Karpas-422 (cell line): ENCODE measurements around the gene DLEC1. TPM values are rescaled to one million over a fixed set of nuclear protein-coding genes. Genes with fewer than 3 reads are reported as not detected.

ENCODE experiments used
- DNase-seq: peaks from one replicate; pipeline ENCODE4 v3.0.0-alpha.2; 2015
- H2AFZ ChIP-seq: fragments of 200-600 bp; sonication (generic); 2 replicates; pipeline ENCODE4 v1.6.1; 2014; ENCODE audit warnings: antibody characterized with exemption, low read length, mixed read lengths
- H3K27ac ChIP-seq: fragments of 200-600 bp; sonication (generic); 2 replicates; pipeline ENCODE4 v1.5.1; 2014; ENCODE audit warnings: mild to moderate bottlenecking, low read length, moderate library complexity
- H3K27me3 ChIP-seq: fragments of 200-600 bp; sonication (generic); 2 replicates; pipeline ENCODE4 v1.6.1; 2014; ENCODE audit warnings: low read length, mixed read lengths
- H3K36me3 ChIP-seq: fragments of 200-600 bp; sonication (generic); 2 replicates; pipeline ENCODE4 v1.6.1; 2014; ENCODE audit warnings: low read length, mixed read lengths; ENCODE audit not compliant: insufficient read depth
- H3K4me1 ChIP-seq: fragments of 200-600 bp; sonication (generic); 2 replicates; pipeline ENCODE4 v1.6.1; 2014; ENCODE audit warnings: mild to moderate bottlenecking, low read length, mixed read lengths
- H3K4me2 ChIP-seq: fragments of 200-600 bp; sonication (generic); 2 replicates; pipeline ENCODE4 v1.6.1; 2014; ENCODE audit warnings: low read length, low read depth, mild to moderate bottlenecking; ENCODE audit not compliant: poor library complexity, severe bottlenecking
- H3K4me3 ChIP-seq: fragments of 200-600 bp; sonication (generic); 2 replicates; pipeline ENCODE4 v1.5.1; 2014; ENCODE audit warnings: mild to moderate bottlenecking, antibody characterized with exemption, low read length, mixed read lengths
- H3K79me2 ChIP-seq: fragments of 200-600 bp; sonication (generic); 2 replicates; pipeline ENCODE4 v1.6.1; 2014; ENCODE audit warnings: mild to moderate bottlenecking, low read length, mixed read lengths
- H3K9ac ChIP-seq: fragments of 200-600 bp; sonication (generic); 2 replicates; pipeline ENCODE4 v1.6.0; 2014; ENCODE audit warnings: low read length
- H3K9me2 ChIP-seq: fragments of 200-600 bp; sonication (generic), shearing (Covaris generic); replicated peaks from 2 replicates; pipeline ENCODE4 v1.6.0; 2014; ENCODE audit warnings: mild to moderate bottlenecking, low read length, moderate library complexity; ENCODE audit not compliant: insufficient read depth
- H3K9me3 ChIP-seq: fragments of 300-700, 200-600 bp; sonication (generic); 2 replicates; pipeline ENCODE4 v1.6.1; 2014; ENCODE audit warnings: low read length, mixed read lengths
- H4K20me1 ChIP-seq: fragments of 200-600 bp; sonication (generic); 2 replicates; pipeline ENCODE4 v1.6.1; 2014; ENCODE audit warnings: mild to moderate bottlenecking, antibody characterized with exemption, low read length, low read depth; ENCODE audit not compliant: insufficient read depth
- total RNA-seq: library from RNA; depleted of rRNA; stranded (reverse); fragments of >200 nt; shearing (Covaris generic); gene quantifications from 2 replicates; pipeline ENCODE4 v1.2.3, GENCODE V29; 2014; ENCODE audit warnings: low replicate concordance

DLEC1 gene
- total RNA-seq, 1 experiment from 2014 or later, result not detected

DNA sequence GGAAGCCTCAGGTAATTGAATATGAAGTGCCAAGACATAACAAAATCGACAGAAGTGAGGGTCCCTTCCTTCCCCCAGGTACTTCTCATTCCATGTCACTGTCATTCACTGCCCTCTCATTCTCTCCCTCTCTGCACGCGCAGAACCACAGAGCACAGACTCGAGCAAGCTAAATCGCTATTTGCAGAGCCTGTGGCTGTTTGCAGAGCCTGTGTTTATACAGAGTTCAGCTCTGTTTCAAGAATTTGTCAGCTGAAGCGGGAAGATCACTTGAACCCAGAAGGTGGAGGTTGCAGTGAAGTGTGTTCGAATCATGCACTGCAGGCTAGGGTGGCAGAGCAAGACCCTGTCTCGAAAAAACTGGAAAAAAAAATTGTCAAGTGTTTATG is 45.9 kb upstream of the DLEC1 start:
- Histone ChIP-seq H3K27ac (no peak overlapping the region), H3K4me2 (peak overlapping the region; percentile 81), H3K4me3 (0 out of 2 replicates have a peak overlapping the region, but pooled peaks have one; percentile 73), H3K9me3 (no peaks in the 10 kb centered on the region), H3K9me2 (no peaks in the 10 kb centered on the region), H3K9ac (no peak overlapping the region), H2AFZ (peak overlapping the region; percentile 98; the same call in 1 of the 2 replicates), H4K20me1 (no peaks in the 10 kb centered on the region), H3K27me3 (no peaks in the 10 kb centered on the region), H3K4me1 (peaks cover 25% of the 10 kb centered on the region), H3K79me2 (peaks cover 11% of the 10 kb centered on the region), H3K36me3 (peaks cover 7% of the 10 kb centered on the region; the same call in 1 of the 2 replicates)
- no peak for DNase-seq

GRCh38 chr3:37993460-37993819 is 45.6 kb upstream of the DLEC1 start:
- peak overlapping the region; percentile 73 for H3K4me3 ChIP-seq
- peak overlapping the region; percentile 81 for H3K4me2 ChIP-seq
- H2AFZ ChIP-seq, result peak overlapping the region; percentile 98
- no peaks in the 10 kb centered on the region for H3K27me3 ChIP-seq
- H3K36me3 ChIP-seq, result peaks cover 7% of the 10 kb centered on the region; the same call in 1 of the 2 replicates
- no peaks in the 10 kb centered on the region for H4K20me1 ChIP-seq
- peaks cover 29% of the 10 kb centered on the region for H3K4me1 ChIP-seq
- no peaks in the 10 kb centered on the region for H3K9me3 ChIP-seq
- no peaks in the 10 kb centered on the region for H3K9me2 ChIP-seq
- no peak for DNase-seq
- no peak overlapping the region for H3K27ac ChIP-seq
- peak overlapping the region; percentile 81 for H3K9ac ChIP-seq
- peaks cover 11% of the 10 kb centered on the region for H3K79me2 ChIP-seq

- peak overlapping the region; percentile 81 for H3K9ac ChIP-seq
- no peaks in the 10 kb centered on the region for H3K27me3 ChIP-seq
- no peaks in the 10 kb centered on the region for H4K20me1 ChIP-seq
- H2AFZ ChIP-seq, result peak overlapping the region; percentile 98
- H3K36me3 ChIP-seq, result peaks cover 7% of the 10 kb centered on the region; the same call in 1 of the 2 replicates
- peak overlapping the region; percentile 81 for H3K4me2 ChIP-seq
- peak; percentile 92 for DNase-seq
- H3K9me2 ChIP-seq, result no peaks in the 10 kb centered on the region
- no peaks in the 10 kb centered on the region for H3K9me3 ChIP-seq
- peak overlapping the region; percentile 40 for H3K27ac ChIP-seq
- peaks cover 11% of the 10 kb centered on the region for H3K79me2 ChIP-seq
- peak overlapping the region; percentile 73 for H3K4me3 ChIP-seq
- peaks cover 33% of the 10 kb centered on the region for H3K4me1 ChIP-seq
Measured at GRCh38 chr3:37993820-37994638, 45.0 kb upstream of the DLEC1 start.

DNA sequence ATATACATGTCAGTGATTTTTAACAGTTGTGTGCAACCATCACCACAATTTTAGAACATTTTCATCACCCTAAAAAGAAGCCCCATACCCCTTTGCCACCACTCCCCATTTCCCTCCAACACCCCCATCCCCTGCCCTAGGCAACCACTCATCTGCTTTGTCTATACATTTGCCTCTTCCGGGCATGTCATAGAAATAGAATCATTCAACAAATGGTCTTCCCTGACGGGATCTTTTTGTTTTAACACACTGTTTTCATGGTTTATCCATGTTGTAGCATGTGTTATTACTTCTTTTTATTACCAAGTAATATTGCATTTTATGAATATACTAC is 44.4 kb upstream of the DLEC1 start:
- Histone ChIP-seq H3K36me3 (peaks cover 10% of the 10 kb centered on the region), H3K4me2 (peak overlapping the region; percentile 81), H2AFZ (0 out of 2 replicates have a peak overlapping the region, but pooled peaks have one; percentile 98), H3K4me1 (peaks cover 36% of the 10 kb centered on the region), H3K9me2 (no peaks in the 10 kb centered on the region), H3K9ac (peak overlapping the region; percentile 81), H3K79me2 (peaks cover 11% of the 10 kb centered on the region), H3K27ac (peak overlapping the region; percentile 40), H3K27me3 (no peaks in the 10 kb centered on the region), H3K9me3 (no peaks in the 10 kb centered on the region), H4K20me1 (no peaks in the 10 kb centered on the region), H3K4me3 (peak overlapping the region; percentile 73)
- DNase-seq, result peak; percentile 73

- Histone ChIP-seq H3K9me3 (no peaks in the 10 kb centered on the region), H4K20me1 (no peaks in the 10 kb centered on the region), H2AFZ (no peak overlapping the region), H3K27ac (no peak overlapping the region), H3K9ac (no peak overlapping the region; the same call in 1 of the 2 replicates), H3K4me2 (peak overlapping the region; percentile 81), H3K9me2 (no peaks in the 10 kb centered on the region), H3K79me2 (peaks cover 11% of the 10 kb centered on the region), H3K27me3 (no peaks in the 10 kb centered on the region), H3K4me1 (peaks cover 36% of the 10 kb centered on the region), H3K36me3 (peaks cover 13% of the 10 kb centered on the region), H3K4me3 (peak overlapping the region; percentile 73; the same call in 1 of the 2 replicates)
- DNase-seq, result no peak
Measured at GRCh38 chr3:37995652-37996641, 43.1 kb upstream of the DLEC1 start.

GRCh38 chr3:37996785-37997301 is 42.2 kb upstream of the DLEC1 start:
- Histone ChIP-seq H3K4me1 (peaks cover 36% of the 10 kb centered on the region), H2AFZ (no peak overlapping the region), H3K36me3 (peaks cover 13% of the 10 kb centered on the region), H3K27ac (no peak overlapping the region), H3K79me2 (peaks cover 11% of the 10 kb centered on the region), H3K27me3 (no peaks in the 10 kb centered on the region), H3K9me3 (no peaks in the 10 kb centered on the region), H3K4me2 (no peak overlapping the region), H3K9ac (no peak overlapping the region), H4K20me1 (no peaks in the 10 kb centered on the region), H3K4me3 (no peak overlapping the region), H3K9me2 (no peaks in the 10 kb centered on the region)
- peak; percentile 95 for DNase-seq

DNA sequence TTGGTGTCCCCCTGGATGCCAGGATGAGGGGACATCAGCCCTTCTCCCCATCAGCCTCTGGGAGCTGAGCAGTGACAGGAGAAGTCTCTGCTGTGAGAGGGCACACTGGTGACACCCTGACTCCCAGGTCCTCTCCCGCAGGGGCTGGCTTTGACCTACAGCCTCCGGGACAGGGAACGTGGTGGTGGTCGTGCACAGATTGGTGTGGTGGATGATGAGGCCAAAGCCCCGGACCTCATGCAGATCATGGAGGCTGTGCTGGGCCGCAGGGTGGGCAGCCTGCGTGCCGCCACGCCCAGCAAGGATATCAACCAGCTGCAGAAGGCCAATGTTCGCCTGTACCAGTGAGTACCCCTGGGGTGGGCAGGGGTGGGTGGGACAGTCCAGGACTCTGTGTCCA is 41.7 kb upstream of the DLEC1 start:
- Histone ChIP-seq H3K4me3 (no peak overlapping the region), H3K4me2 (no peak overlapping the region), H3K27me3 (no peaks in the 10 kb centered on the region), H4K20me1 (no peaks in the 10 kb centered on the region), H3K9me3 (no peaks in the 10 kb centered on the region), H3K36me3 (peaks cover 13% of the 10 kb centered on the region), H3K9ac (no peak overlapping the region), H3K9me2 (no peaks in the 10 kb centered on the region), H3K4me1 (peaks cover 36% of the 10 kb centered on the region), H2AFZ (no peak overlapping the region), H3K27ac (no peak overlapping the region), H3K79me2 (peaks cover 11% of the 10 kb centered on the region)
- no peak for DNase-seq
